GM19372 (cell line): Measurements from ENCODE around the gene DGKQ.
"Not testable (repeated sequence)": the region's sequence is repeated elsewhere in the genome, so short reads cannot be mapped to it uniquely, and the experiment has no call there.

Experiments
- ATAC-seq: cut with Tn5 transposase; IDR thresholded peaks from one replicate; pipeline ENCODE4 v1.9.1; 2021; ENCODE audit warnings: mild to moderate bottlenecking, low read depth, moderate library complexity; ENCODE audit not compliant: unreplicated experiment

DGKQ gene

GRCh38 chr4:930028-930551 lies 43.3 kb downstream of the DGKQ start:
- ATAC-seq, result no peak

- no peak for ATAC-seq
Measured at GRCh38 chr4:929096-929765, 44.1 kb downstream of the DGKQ start.

GRCh38 chr4:927566-927965 lies 45.8 kb downstream of the DGKQ start:
- ATAC-seq, result not testable (repeated sequence)

- ATAC-seq, result no peak
Measured at GRCh38 chr4:926538-926937, 46.8 kb downstream of the DGKQ start.

GRCh38 chr4:925771-926500 lies 47.4 kb downstream of the DGKQ start:
- ATAC-seq, result no peak

- ATAC-seq, result no peak
Measured at GRCh38 chr4:925171-925570, 48.2 kb downstream of the DGKQ start.

GRCh38 chr4:924107-925096 lies 49.0 kb downstream of the DGKQ start:
- no peak for ATAC-seq

- no peak for ATAC-seq
Measured at GRCh38 chr4:921830-922331, 51.5 kb downstream of the DGKQ start.

GRCh38 chr4:919004-919680 lies 54.2 kb downstream of the DGKQ start:
- ATAC-seq, result not testable (repeated sequence)

- not testable (repeated sequence) for ATAC-seq
Measured at GRCh38 chr4:918591-918990, 54.8 kb downstream of the DGKQ start.

GRCh38 chr4:917992-918391 lies 55.4 kb downstream of the DGKQ start:
- ATAC-seq, result no peak

- no peak for ATAC-seq
Measured at GRCh38 chr4:917466-917865, 55.9 kb downstream of the DGKQ start.

- ATAC-seq, result no peak
Measured at GRCh38 chr4:915595-915994, 57.8 kb downstream of the DGKQ start.

- no peak for ATAC-seq
Measured at GRCh38 chr4:915041-915474, 58.3 kb downstream of the DGKQ start.

GRCh38 chr4:914531-914930 lies 58.8 kb downstream of the DGKQ start:
- ATAC-seq, result no peak

GRCh38 chr4:913280-913618 lies 60.1 kb downstream of the DGKQ start:
- ATAC-seq, result no peak

- ATAC-seq, result no peak
Measured at GRCh38 chr4:912548-913279, 60.7 kb downstream of the DGKQ start.

GRCh38 chr4:911871-912490 lies 61.4 kb downstream of the DGKQ start:
- no peak for ATAC-seq

- no peak for ATAC-seq
Measured at GRCh38 chr4:911221-911751, 62.1 kb downstream of the DGKQ start.
